HepG2 (cell line): ENCODE data around the gene AGER. TPM values are rescaled to one million over a fixed set of nuclear protein-coding genes. Genes with fewer than 3 reads are reported as not detected.

ENCODE experiments used
- AKAP8 ChIP-seq: sonication (generic); formaldehyde crosslinking; IDR thresholded peaks from 2 replicates; pipeline ENCODE4 v1.5.1; 2020; ENCODE audit warnings: mild to moderate bottlenecking, missing genetic modification reagents
- CBX1 ChIP-seq: IDR thresholded peaks from one replicate; pipeline ENCODE4 v1.6.1; 2016; ENCODE audit warnings: antibody characterized with exemption, low read depth
- HIVEP1 ChIP-seq: sonication (generic); formaldehyde crosslinking; IDR thresholded peaks from 2 replicates; pipeline ENCODE4 v1.4.0; 2020; ENCODE audit warnings: mild to moderate bottlenecking, missing genetic modification reagents
- RBFOX2 ChIP-seq: fragments of 200-400 bp; formaldehyde crosslinking; IDR thresholded peaks from 2 replicates; pipeline ENCODE4 v1.6.1; 2017; ENCODE audit warnings: low read depth, mild to moderate bottlenecking, low read length
- SALL2 ChIP-seq: sonication (generic); formaldehyde crosslinking; IDR thresholded peaks from 2 replicates; pipeline ENCODE4 v1.8.1; 2023; ENCODE audit warnings: mild to moderate bottlenecking, missing genetic modification reagents, inconsistent platforms
- SMAD3 ChIP-seq: sonication (generic); formaldehyde crosslinking; IDR thresholded peaks from 2 replicates; pipeline ENCODE4 v1.4.0; 2020; ENCODE audit warnings: missing genetic modification reagents
- ZNF530 ChIP-seq: sonication (generic); formaldehyde crosslinking; IDR thresholded peaks from 2 replicates; pipeline ENCODE4 v1.5.0; 2020; ENCODE audit warnings: low read depth, mild to moderate bottlenecking, missing genetic modification reagents
- ZNF589 ChIP-seq: sonication (generic); formaldehyde crosslinking; conservative IDR thresholded peaks from 2 replicates; pipeline ENCODE4 v1.8.0; 2022; ENCODE audit warnings: mild to moderate bottlenecking, moderate library complexity, missing genetic modification reagents
- ZNF776 ChIP-seq: sonication (generic); formaldehyde crosslinking; IDR thresholded peaks from 2 replicates; pipeline ENCODE4 v1.4.0; 2020; ENCODE audit warnings: mild to moderate bottlenecking, missing genetic modification reagents
- ZSCAN22 ChIP-seq: sonication (generic); formaldehyde crosslinking; IDR thresholded peaks from 2 replicates; pipeline ENCODE4 v1.4.0; 2020; ENCODE audit warnings: mild to moderate bottlenecking, missing genetic modification reagents
- polyA plus RNA-seq, 8 experiments: library from polyadenylated mRNA; depleted of rRNA in 3 of 8; stranded (reverse) in 7 of 8; unstranded in 1 of 8; fragments of >200 nt; fragmentation: Illumina TruSeq in 4 of 8; extraction: Trizol in 4 of 8; gene quantifications; 2 replicates each; pipeline versions ENCODE4 v1.2.1 to v1.2.3, GENCODE V29; 2011 to 2016; ENCODE audit warnings: low read depth in 4 of 8, missing spikeins in 1 of 8, mixed read lengths in 1 of 8; ENCODE audit not compliant: insufficient read depth in 1 of 8
- total RNA-seq, 5 experiments: library from RNA; depleted of rRNA; stranded (reverse); fragments of >200 nt; fragmentation: Illumina TruSeq; extraction: Trizol; gene quantifications; 2 replicates each; pipeline ENCODE4 v1.2.3, GENCODE V29; 2016; ENCODE audit warnings: low read depth in 1 of 5
- TF ChIP-seq, protein P1 (sequence below): sonication (generic); formaldehyde crosslinking; IDR thresholded peaks from 2 replicates; pipeline ENCODE4 v1.8.0; 2022; ENCODE audit warnings: mild to moderate bottlenecking, missing genetic modification reagents, borderline replicate concordance
- TF ChIP-seq, protein P2 (sequence below): IDR thresholded peaks from 2 replicates; pipeline ENCODE4 v1.6.1; 2016; ENCODE audit warnings: missing compliant biosample characterization, missing genetic modification reagents, borderline replicate concordance
- TF ChIP-seq, protein P3 (sequence below): sonication (generic); formaldehyde crosslinking; IDR thresholded peaks from 2 replicates; pipeline ENCODE4 v1.4.0; 2020; ENCODE audit warnings: missing genetic modification reagents
- TF ChIP-seq, protein P4 (sequence below): sonication (generic); formaldehyde crosslinking; IDR thresholded peaks from 2 replicates; pipeline ENCODE4 v1.4.0; 2020; ENCODE audit warnings: missing genetic modification reagents
- TF ChIP-seq, protein P5 (sequence below): sonication (generic); formaldehyde crosslinking; conservative IDR thresholded peaks from 2 replicates; pipeline ENCODE4 v1.4.0; 2020; ENCODE audit warnings: mild to moderate bottlenecking, missing genetic modification reagents, moderate library complexity
- TF ChIP-seq, protein P6 (sequence below): sonication (generic); formaldehyde crosslinking; IDR thresholded peaks from 2 replicates; pipeline ENCODE4 v1.9.0; 2021; ENCODE audit warnings: missing genetic modification reagents, mild to moderate bottlenecking, borderline replicate concordance

Gene AGER
- total and polyA plus RNA-seq, 2 of the 13 experiments (the other 11 are each of a cell fraction or from before 2014, with no cell fraction given): 1.9 to 5.1 TPM

DNA sequence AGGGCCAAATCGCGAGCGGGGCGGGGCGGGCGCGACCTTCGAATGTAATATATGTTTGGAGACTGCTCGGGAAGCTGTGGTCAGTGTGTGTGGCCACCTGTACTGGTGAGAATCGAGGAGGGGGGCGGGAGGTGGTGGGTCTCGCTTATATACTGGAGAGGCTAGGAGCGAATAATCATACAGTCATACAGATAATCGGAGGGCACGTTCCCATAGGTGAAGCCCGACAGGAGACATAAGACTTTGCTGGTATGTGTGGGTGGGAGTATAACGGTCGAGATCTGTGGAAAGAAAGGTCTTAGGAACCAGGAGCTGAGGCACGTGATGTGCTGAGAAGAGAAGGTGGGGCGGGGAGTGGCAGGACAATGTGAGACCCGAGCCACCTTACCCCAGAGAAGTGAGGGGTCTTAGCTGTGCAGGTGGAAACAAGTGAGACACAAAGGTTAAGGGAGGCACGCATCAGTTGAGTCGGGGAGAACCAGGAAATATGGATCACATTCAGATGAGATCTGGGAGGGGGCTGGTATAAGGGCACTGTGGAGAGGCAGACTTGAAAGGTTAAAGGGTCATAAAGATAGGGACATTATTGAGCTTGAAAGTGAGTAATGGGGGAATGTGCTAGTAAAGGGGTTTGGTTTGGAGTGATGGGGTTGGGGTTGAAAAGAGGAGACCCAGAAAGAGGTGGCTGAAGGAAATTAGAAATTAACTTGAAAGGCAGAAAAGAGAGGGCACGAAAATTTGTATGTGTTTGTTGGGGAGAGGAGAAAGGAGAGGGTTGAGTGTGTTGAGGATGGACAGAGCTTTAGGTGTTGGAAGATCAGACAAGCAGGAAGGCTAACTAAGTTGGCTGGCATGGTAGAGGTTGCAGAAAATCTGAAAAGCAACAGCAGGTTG, 5.3 kb downstream of the AGER start (continued):
- 0 out of 2 replicates have a peak, but pooled peaks have one; percentile 27 for TF ChIP-seq AKAP8 (CRISPR knock-in tag)
- peak; percentile 57; the same call in 1 of the 2 replicates for TF ChIP-seq ZNF589 (CRISPR knock-in tag)
- TF ChIP-seq, protein P1, sequence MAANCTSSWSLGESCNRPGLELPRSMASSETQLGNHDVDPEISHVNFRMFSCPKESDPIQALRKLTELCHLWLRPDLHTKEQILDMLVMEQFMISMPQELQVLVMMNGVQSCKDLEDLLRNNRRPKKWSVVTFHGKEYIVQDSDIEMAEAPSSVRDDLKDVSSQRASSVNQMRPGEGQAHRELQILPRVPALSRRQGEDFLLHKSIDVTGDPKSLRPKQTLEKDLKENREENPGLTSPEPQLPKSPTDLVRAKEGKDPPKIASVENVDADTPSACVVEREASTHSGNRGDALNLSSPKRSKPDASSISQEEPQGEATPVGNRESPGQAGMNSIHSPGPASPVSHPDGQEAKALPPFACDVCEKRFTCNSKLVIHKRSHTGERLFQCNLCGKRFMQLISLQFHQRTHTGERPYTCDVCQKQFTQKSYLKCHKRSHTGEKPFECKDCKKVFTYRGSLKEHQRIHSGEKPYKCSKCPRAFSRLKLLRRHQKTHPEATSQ (CRISPR knock-in tag): 0 out of 2 replicates have a peak, but pooled peaks have one; percentile 44
- TF ChIP-seq, protein P2, sequence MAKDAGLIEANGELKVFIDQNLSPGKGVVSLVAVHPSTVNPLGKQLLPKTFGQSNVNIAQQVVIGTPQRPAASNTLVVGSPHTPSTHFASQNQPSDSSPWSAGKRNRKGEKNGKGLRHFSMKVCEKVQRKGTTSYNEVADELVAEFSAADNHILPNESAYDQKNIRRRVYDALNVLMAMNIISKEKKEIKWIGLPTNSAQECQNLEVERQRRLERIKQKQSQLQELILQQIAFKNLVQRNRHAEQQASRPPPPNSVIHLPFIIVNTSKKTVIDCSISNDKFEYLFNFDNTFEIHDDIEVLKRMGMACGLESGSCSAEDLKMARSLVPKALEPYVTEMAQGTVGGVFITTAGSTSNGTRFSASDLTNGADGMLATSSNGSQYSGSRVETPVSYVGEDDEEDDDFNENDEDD (CRISPR knock-in tag): 0 out of 2 replicates have a peak, but pooled peaks have one; percentile 4
- no peak for TF ChIP-seq ZSCAN22
- peak; percentile 62; the same call in 1 of the 2 replicates for TF ChIP-seq SMAD3
- peak; percentile 19 for TF ChIP-seq CBX1
- TF ChIP-seq, protein P3, sequence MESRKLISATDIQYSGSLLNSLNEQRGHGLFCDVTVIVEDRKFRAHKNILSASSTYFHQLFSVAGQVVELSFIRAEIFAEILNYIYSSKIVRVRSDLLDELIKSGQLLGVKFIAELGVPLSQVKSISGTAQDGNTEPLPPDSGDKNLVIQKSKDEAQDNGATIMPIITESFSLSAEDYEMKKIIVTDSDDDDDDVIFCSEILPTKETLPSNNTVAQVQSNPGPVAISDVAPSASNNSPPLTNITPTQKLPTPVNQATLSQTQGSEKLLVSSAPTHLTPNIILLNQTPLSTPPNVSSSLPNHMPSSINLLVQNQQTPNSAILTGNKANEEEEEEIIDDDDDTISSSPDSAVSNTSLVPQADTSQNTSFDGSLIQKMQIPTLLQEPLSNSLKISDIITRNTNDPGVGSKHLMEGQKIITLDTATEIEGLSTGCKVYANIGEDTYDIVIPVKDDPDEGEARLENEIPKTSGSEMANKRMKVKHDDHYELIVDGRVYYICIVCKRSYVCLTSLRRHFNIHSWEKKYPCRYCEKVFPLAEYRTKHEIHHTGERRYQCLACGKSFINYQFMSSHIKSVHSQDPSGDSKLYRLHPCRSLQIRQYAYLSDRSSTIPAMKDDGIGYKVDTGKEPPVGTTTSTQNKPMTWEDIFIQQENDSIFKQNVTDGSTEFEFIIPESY (CRISPR knock-in tag): no peak
- TF ChIP-seq, protein P4, sequence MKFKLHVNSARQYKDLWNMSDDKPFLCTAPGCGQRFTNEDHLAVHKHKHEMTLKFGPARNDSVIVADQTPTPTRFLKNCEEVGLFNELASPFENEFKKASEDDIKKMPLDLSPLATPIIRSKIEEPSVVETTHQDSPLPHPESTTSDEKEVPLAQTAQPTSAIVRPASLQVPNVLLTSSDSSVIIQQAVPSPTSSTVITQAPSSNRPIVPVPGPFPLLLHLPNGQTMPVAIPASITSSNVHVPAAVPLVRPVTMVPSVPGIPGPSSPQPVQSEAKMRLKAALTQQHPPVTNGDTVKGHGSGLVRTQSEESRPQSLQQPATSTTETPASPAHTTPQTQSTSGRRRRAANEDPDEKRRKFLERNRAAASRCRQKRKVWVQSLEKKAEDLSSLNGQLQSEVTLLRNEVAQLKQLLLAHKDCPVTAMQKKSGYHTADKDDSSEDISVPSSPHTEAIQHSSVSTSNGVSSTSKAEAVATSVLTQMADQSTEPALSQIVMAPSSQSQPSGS (CRISPR knock-in tag): 0 out of 2 replicates have a peak, but pooled peaks have one; percentile 23
- 0 out of 2 replicates have a peak, but pooled peaks have one; percentile 24 for TF ChIP-seq RBFOX2
- TF ChIP-seq, protein P5, sequence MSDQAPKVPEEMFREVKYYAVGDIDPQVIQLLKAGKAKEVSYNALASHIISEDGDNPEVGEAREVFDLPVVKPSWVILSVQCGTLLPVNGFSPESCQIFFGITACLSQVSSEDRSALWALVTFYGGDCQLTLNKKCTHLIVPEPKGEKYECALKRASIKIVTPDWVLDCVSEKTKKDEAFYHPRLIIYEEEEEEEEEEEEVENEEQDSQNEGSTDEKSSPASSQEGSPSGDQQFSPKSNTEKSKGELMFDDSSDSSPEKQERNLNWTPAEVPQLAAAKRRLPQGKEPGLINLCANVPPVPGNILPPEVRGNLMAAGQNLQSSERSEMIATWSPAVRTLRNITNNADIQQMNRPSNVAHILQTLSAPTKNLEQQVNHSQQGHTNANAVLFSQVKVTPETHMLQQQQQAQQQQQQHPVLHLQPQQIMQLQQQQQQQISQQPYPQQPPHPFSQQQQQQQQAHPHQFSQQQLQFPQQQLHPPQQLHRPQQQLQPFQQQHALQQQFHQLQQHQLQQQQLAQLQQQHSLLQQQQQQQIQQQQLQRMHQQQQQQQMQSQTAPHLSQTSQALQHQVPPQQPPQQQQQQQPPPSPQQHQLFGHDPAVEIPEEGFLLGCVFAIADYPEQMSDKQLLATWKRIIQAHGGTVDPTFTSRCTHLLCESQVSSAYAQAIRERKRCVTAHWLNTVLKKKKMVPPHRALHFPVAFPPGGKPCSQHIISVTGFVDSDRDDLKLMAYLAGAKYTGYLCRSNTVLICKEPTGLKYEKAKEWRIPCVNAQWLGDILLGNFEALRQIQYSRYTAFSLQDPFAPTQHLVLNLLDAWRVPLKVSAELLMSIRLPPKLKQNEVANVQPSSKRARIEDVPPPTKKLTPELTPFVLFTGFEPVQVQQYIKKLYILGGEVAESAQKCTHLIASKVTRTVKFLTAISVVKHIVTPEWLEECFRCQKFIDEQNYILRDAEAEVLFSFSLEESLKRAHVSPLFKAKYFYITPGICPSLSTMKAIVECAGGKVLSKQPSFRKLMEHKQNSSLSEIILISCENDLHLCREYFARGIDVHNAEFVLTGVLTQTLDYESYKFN (CRISPR knock-in tag): 0 out of 2 replicates have a peak, but pooled peaks have one; percentile 1
- TF ChIP-seq SALL2 (CRISPR knock-in tag): peak; percentile 49; the same call in 1 of the 2 replicates
- TF ChIP-seq, protein P6, sequence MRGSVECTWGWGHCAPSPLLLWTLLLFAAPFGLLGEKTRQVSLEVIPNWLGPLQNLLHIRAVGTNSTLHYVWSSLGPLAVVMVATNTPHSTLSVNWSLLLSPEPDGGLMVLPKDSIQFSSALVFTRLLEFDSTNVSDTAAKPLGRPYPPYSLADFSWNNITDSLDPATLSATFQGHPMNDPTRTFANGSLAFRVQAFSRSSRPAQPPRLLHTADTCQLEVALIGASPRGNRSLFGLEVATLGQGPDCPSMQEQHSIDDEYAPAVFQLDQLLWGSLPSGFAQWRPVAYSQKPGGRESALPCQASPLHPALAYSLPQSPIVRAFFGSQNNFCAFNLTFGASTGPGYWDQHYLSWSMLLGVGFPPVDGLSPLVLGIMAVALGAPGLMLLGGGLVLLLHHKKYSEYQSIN: no peak
- TF ChIP-seq HIVEP1: peak; percentile 65; the same call in 1 of the 2 replicates
- no peak for TF ChIP-seq ZNF776 (CRISPR knock-in tag)
- no peak for TF ChIP-seq ZNF530 (CRISPR knock-in tag)
